Measurements from ENCODE around the gene CARD8.

Gene CARD8

GRCh38 chr19:48255376-48256303 lies at the start of gene CARD8:
Gene CARD8 (minus strand): TSS chr19:48255912. CDS start chr19:48241020, 14,892 bp downstream.
- ChIA-PET POLR2A (interaction anchor here (0.6 to 2.9 kb wide), 8 partner anchors 10 to 146 kb away, joined by 3 to 22 read pairs (median 5); partner anchors contain the start of gene PLA2G4C), CTCF (no interaction called here)

GRCh38 chr19:48303866-48304265 lies 48.2 kb upstream of the CARD8 start:
- TF ChIP-seq SUZ12 (IDR thresholded peaks at IDR 0.05), result no peak
- no peak for TF ChIP-seq TARDBP (IDR thresholded peaks at IDR 0.05)
- TF ChIP-seq FOXM1 (IDR thresholded peaks at IDR 0.05; ENCODE audit: borderline replicate concordance), result no peak
- no peak for TF ChIP-seq SP1 (IDR thresholded peaks at IDR 0.05)
- TF ChIP-seq LEF1 (IDR thresholded peaks at IDR 0.05; ENCODE audit: borderline replicate concordance), result no peak
- TF ChIP-seq FOXK2 (IDR thresholded peaks at IDR 0.05), result no peak
- no peak for TF ChIP-seq ARNT (IDR thresholded peaks at IDR 0.05)
- TF ChIP-seq NFRKB (IDR thresholded peaks at IDR 0.05), result no peak
- ChIA-PET POLR2A (no interaction called here), CTCF (no interaction called here)
- DNase-seq (ENCODE audit: extremely low spot score), result no peak

More at GRCh38 chr19:48255376-48256303, at the start of gene CARD8:
- TF ChIP-seq SUZ12 (IDR thresholded peaks at IDR 0.05) (no peak), NFRKB (IDR thresholded peaks at IDR 0.05) (peak; percentile 68; the same call in 1 of the 2 replicates), BHLHE40 (IDR thresholded peaks at IDR 0.05; ENCODE audit: borderline replicate concordance) (no peak), PKNOX1 (IDR thresholded peaks at IDR 0.05) (peak; percentile 86), L3MBTL2 (conservative IDR thresholded peaks at IDR 0.05) (peak; percentile 66)
- peak; percentile 63 for DNase-seq (ENCODE audit: extremely low spot score)

GRCh38 chr19:48303367-48303766 lies 47.7 kb upstream of the CARD8 start:
- TF ChIP-seq FOXK2 (IDR thresholded peaks at IDR 0.05), result no peak
- no peak for TF ChIP-seq SP1 (IDR thresholded peaks at IDR 0.05)
- TF ChIP-seq CTBP1 (IDR thresholded peaks at IDR 0.05; ENCODE audit: borderline replicate concordance), result no peak
- no peak for TF ChIP-seq L3MBTL2 (conservative IDR thresholded peaks at IDR 0.05)
- no peak for TF ChIP-seq PKNOX1 (IDR thresholded peaks at IDR 0.05)
- TF ChIP-seq FOXA1 (IDR thresholded peaks at IDR 0.05), result no peak
- no peak for TF ChIP-seq LEF1 (IDR thresholded peaks at IDR 0.05; ENCODE audit: borderline replicate concordance)
- TF ChIP-seq FOXM1 (IDR thresholded peaks at IDR 0.05; ENCODE audit: borderline replicate concordance), result no peak
- TF ChIP-seq HDGF (IDR thresholded peaks at IDR 0.05; ENCODE audit: borderline replicate concordance), result no peak
- TF ChIP-seq TARDBP (IDR thresholded peaks at IDR 0.05), result no peak
- TF ChIP-seq NFRKB (IDR thresholded peaks at IDR 0.05), result no peak
- no peak for TF ChIP-seq ZNF384 (IDR thresholded peaks at IDR 0.05)
- no peak for TF ChIP-seq ELF4 (IDR thresholded peaks at IDR 0.05)
- TF ChIP-seq SUZ12 (IDR thresholded peaks at IDR 0.05), result no peak
- DNase-seq (ENCODE audit: extremely low spot score), result no peak
- CTCF ChIA-PET, result no interaction called here
- POLR2A ChIA-PET, result no interaction called here

GRCh38 chr19:48302600-48302959 lies 46.9 kb upstream of the CARD8 start:
- no peak for TF ChIP-seq ZNF384 (IDR thresholded peaks at IDR 0.05)
- TF ChIP-seq PKNOX1 (IDR thresholded peaks at IDR 0.05), result no peak
- no peak for TF ChIP-seq NFRKB (IDR thresholded peaks at IDR 0.05)
- no peak for TF ChIP-seq HDGF (IDR thresholded peaks at IDR 0.05; ENCODE audit: borderline replicate concordance)
- CTCF ChIA-PET, result interaction anchor here (0.5 kb wide), 1 partner anchor 336 kb away, joined by 6 read pairs; no protein-coding TSS in a partner anchor

DNA sequence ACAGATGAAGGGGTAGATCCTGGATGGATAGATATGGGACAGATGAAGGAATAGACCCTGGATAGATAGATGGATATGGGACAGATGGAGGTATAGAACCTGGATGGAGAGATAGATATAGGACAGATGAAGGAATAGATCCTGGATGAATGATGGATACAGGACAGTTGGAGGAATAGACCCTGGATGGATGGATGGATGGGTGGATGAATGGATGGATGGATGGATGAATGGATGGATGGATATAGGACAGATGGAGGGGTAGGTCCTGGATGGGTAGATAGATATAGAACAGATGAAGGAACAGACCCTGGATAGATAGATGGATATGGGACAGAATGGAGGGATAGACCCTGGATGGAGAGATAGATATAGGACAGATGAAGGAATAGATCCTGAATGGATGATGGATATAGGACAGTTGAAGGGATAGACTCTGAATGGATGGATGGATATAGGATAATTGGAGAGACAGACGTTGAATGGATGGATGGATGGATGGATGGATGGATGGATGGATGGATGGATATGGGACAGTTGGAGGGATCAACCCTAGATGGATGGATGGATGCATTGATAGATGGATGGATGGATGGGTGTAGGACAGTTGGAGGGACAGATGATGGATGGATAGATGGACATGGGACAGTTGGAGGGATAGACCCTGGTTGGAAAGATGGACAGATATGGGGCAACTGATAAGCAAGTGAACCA lies 46.3 kb upstream of the CARD8 start:
- ChIA-PET POLR2A (no interaction called here), CTCF (interaction anchor here (0.5 kb wide), 1 partner anchor 336 kb away, joined by 6 read pairs; no protein-coding TSS in a partner anchor)
- no peak for TF ChIP-seq SP1 (IDR thresholded peaks at IDR 0.05)
- no peak for TF ChIP-seq ARNT (IDR thresholded peaks at IDR 0.05)
- no peak for TF ChIP-seq L3MBTL2 (conservative IDR thresholded peaks at IDR 0.05)
- no peak for TF ChIP-seq ELF4 (IDR thresholded peaks at IDR 0.05)
- no peak for TF ChIP-seq BHLHE40 (IDR thresholded peaks at IDR 0.05; ENCODE audit: borderline replicate concordance)
- TF ChIP-seq LEF1 (IDR thresholded peaks at IDR 0.05; ENCODE audit: borderline replicate concordance), result no peak
- TF ChIP-seq HDGF (IDR thresholded peaks at IDR 0.05; ENCODE audit: borderline replicate concordance), result no peak
- TF ChIP-seq NFRKB (IDR thresholded peaks at IDR 0.05), result no peak
- no peak for TF ChIP-seq PKNOX1 (IDR thresholded peaks at IDR 0.05)
- TF ChIP-seq TARDBP (IDR thresholded peaks at IDR 0.05), result no peak
- TF ChIP-seq FOXM1 (IDR thresholded peaks at IDR 0.05; ENCODE audit: borderline replicate concordance), result no peak
- TF ChIP-seq SUZ12 (IDR thresholded peaks at IDR 0.05), result no peak
- no peak for TF ChIP-seq ZNF384 (IDR thresholded peaks at IDR 0.05)
- TF ChIP-seq CTBP1 (IDR thresholded peaks at IDR 0.05; ENCODE audit: borderline replicate concordance), result no peak
- DNase-seq (ENCODE audit: extremely low spot score), result no peak

More at GRCh38 chr19:48302600-48302959, 46.9 kb upstream of the CARD8 start:
- POLR2A ChIA-PET, result no interaction called here
- no peak for DNase-seq (ENCODE audit: extremely low spot score)

Data from HEK293T (cell line).